K562 (cell line): Measurements from ENCODE around the gene ATP6V1A.

Source experiments
- LARP7 ChIP-seq: fragments of 450-650 bp; IDR thresholded peaks from 2 replicates; pipeline ENCODE4 v1.6.1; 2016
- NFYB ChIP-seq: IDR thresholded peaks from 2 replicates; pipeline ENCODE4 v1.6.1; 2011; ENCODE audit warnings: mild to moderate bottlenecking, moderate library complexity; ENCODE audit not compliant: insufficient read length; ENCODE audit errors: extremely low read depth
- ZBTB33 ChIP-seq: sonication (generic); formaldehyde crosslinking; IDR thresholded peaks from 2 replicates; pipeline ENCODE4 v1.8.1; 2023; ENCODE audit warnings: mild to moderate bottlenecking, missing genetic modification reagents

DNA sequence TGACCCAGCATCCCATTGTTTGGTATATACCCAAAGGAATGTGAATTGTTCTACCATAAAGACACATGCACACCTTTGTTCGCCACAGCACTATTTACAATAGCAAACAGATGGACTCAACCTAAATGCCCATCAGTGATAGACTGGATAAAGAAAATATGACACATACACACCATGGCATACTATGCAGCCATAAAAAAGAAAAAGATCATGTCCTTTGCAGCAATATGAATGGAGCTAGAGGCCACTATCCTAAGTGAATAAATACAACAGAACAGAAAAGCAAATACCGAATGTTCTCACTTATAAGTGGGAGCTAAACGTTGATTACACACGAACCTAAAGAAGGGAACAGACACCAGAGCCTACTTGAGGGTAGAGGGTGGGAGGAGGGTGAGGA, 39.0 kb upstream of the ATP6V1A start:
- TF ChIP-seq NFYB (no peak), LARP7 (no peak), ZBTB33 (CRISPR knock-in tag) (no peak)
